ENCODE measurements around the gene MC3R. TPM values are rescaled to one million over a fixed set of nuclear protein-coding genes. Genes with fewer than 3 reads are reported as not detected.

The MC3R gene
- total and polyA plus RNA-seq, 2 donors from 2014 or later: not detected

GRCh38 chr20:56278196-56278595, 29.7 kb downstream of the MC3R start:
- Histone ChIP-seq H3K27me3 (ENCODE audit: control insufficient read depth, insufficient read depth, low read length) (no peaks in the 10 kb centered on the region), H3K36me3 (ENCODE audit: control insufficient read depth in 2 of 3, insufficient read depth in 3 of 3, low read length in 3 of 3) (no peaks in the 10 kb centered on the region), H3K4me3 (ENCODE audit: low read length in 3 of 3) (no peak overlapping the region), H3K4me1 (ENCODE audit: control insufficient read depth in 2 of 3, insufficient read depth in 2 of 3, low read depth in 1 of 3, low read length in 3 of 3) (no peaks in the 10 kb centered on the region), H3K27ac (ENCODE audit: low read depth in 2 of 2, low read length in 2 of 2) (no peak overlapping the region), H3K9ac (ENCODE audit: low read length in 3 of 3) (no peak overlapping the region), H3K9me3 (ENCODE audit: control insufficient read depth in 2 of 3, insufficient read depth in 1 of 3, low read length in 3 of 3) (peaks cover 0 to 2% (median 2%) of the 10 kb centered on the region in 3 donors)
- no peak for DNase-seq
- intact Hi-C loops (cut with DNase I): no loop called here
- FAIRE-seq: no peak
- TF ChIP-seq, protein P1, sequence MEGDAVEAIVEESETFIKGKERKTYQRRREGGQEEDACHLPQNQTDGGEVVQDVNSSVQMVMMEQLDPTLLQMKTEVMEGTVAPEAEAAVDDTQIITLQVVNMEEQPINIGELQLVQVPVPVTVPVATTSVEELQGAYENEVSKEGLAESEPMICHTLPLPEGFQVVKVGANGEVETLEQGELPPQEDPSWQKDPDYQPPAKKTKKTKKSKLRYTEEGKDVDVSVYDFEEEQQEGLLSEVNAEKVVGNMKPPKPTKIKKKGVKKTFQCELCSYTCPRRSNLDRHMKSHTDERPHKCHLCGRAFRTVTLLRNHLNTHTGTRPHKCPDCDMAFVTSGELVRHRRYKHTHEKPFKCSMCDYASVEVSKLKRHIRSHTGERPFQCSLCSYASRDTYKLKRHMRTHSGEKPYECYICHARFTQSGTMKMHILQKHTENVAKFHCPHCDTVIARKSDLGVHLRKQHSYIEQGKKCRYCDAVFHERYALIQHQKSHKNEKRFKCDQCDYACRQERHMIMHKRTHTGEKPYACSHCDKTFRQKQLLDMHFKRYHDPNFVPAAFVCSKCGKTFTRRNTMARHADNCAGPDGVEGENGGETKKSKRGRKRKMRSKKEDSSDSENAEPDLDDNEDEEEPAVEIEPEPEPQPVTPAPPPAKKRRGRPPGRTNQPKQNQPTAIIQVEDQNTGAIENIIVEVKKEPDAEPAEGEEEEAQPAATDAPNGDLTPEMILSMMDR (IDR thresholded peaks at IDR 0.05; ENCODE audit: borderline replicate concordance, extremely low read depth, insufficient read depth): no peak

- Histone ChIP-seq H3K9me3 (ENCODE audit: control insufficient read depth in 2 of 3, insufficient read depth in 1 of 3, low read length in 3 of 3) (no peaks in the 10 kb centered on the region), H3K9ac (ENCODE audit: low read length in 3 of 3) (no peak overlapping the region), H3K4me3 (ENCODE audit: low read length in 3 of 3) (no peak overlapping the region), H3K27me3 (ENCODE audit: control insufficient read depth, insufficient read depth, low read length) (no peaks in the 10 kb centered on the region), H3K4me1 (ENCODE audit: control insufficient read depth in 2 of 3, insufficient read depth in 2 of 3, low read depth in 1 of 3, low read length in 3 of 3) (no peaks in the 10 kb centered on the region), H3K36me3 (ENCODE audit: control insufficient read depth in 2 of 3, insufficient read depth in 3 of 3, low read length in 3 of 3) (no peaks in the 10 kb centered on the region), H3K27ac (ENCODE audit: low read depth in 2 of 2, low read length in 2 of 2) (no peak overlapping the region)
- intact Hi-C loops (cut with DNase I): no loop called here
- TF ChIP-seq, protein P1 (IDR thresholded peaks at IDR 0.05; ENCODE audit: borderline replicate concordance, extremely low read depth, insufficient read depth): no peak
- DNase-seq (no peak), FAIRE-seq (no peak)
Observed at GRCh38 chr20:56285496-56285895, 37.0 kb downstream of the MC3R start.

DNA sequence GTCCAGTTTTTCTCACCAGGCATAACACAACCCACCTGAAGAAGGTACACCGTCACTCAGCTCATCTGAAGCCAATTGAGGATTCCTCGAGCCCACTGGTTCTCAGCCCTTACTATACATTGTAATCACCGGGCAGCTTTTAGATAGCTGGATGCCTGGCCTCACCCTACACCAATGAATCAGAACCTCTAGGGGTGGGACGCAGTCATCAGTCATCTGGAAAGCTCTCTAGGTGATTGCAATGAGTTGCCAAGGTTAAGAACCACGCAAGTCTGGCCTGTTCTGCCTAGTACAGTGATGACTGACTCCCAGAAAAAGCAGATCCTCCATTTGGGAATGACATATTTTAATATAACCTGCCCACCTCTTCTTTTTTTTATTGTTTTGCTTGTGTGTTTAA, 41.1 kb downstream of the MC3R start:
- TF ChIP-seq, protein P1 (IDR thresholded peaks at IDR 0.05; ENCODE audit: borderline replicate concordance, extremely low read depth, insufficient read depth): no peak
- H3K9ac ChIP-seq (ENCODE audit: low read length in 3 of 3): no peak overlapping the region
- DNase-seq (no peak), FAIRE-seq (no peak)
- H3K36me3 ChIP-seq (ENCODE audit: control insufficient read depth in 2 of 3, insufficient read depth in 3 of 3, low read length in 3 of 3): no peaks in the 10 kb centered on the region
- no peaks in the 10 kb centered on the region for H3K4me1 ChIP-seq (ENCODE audit: control insufficient read depth in 2 of 3, insufficient read depth in 2 of 3, low read depth in 1 of 3, low read length in 3 of 3)
- intact Hi-C loops (cut with DNase I): no loop called here
- no peak overlapping the region for H3K4me3 ChIP-seq (ENCODE audit: low read length in 3 of 3)
- no peaks in the 10 kb centered on the region for H3K27me3 ChIP-seq (ENCODE audit: control insufficient read depth, insufficient read depth, low read length)
- no peaks in the 10 kb centered on the region for H3K9me3 ChIP-seq (ENCODE audit: control insufficient read depth in 2 of 3, insufficient read depth in 1 of 3, low read length in 3 of 3)
- no peak overlapping the region for H3K27ac ChIP-seq (ENCODE audit: low read depth in 2 of 2, low read length in 2 of 2)

DNA sequence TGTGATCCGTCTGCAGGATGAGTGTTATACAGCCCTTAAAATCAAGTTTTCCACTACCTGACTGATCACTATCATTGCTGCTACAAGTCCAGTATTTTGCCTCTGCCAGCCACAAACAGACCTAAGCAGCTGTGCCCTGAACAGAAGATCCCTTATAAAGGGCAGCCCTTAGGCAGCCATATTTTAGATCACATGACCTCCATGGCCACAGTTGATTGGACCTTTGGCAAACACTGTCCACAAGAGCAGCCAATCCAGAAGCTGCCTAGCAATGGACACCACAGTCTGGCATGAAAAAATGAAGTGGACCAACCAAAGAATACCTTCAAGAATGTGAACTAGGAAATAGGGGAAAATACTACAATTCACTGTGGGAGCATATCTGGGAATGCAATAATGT, 50.8 kb downstream of the MC3R start:
- FAIRE-seq: no peak
- no peak for DNase-seq
- Histone ChIP-seq H3K27ac (ENCODE audit: low read depth in 2 of 2, low read length in 2 of 2) (no peak overlapping the region), H3K4me1 (ENCODE audit: control insufficient read depth in 2 of 3, insufficient read depth in 2 of 3, low read depth in 1 of 3, low read length in 3 of 3) (no peaks in the 10 kb centered on the region), H3K27me3 (ENCODE audit: control insufficient read depth, insufficient read depth, low read length) (no peaks in the 10 kb centered on the region), H3K9ac (ENCODE audit: low read length in 3 of 3) (no peak overlapping the region), H3K36me3 (ENCODE audit: control insufficient read depth in 2 of 3, insufficient read depth in 3 of 3, low read length in 3 of 3) (no peaks in the 10 kb centered on the region), H3K4me3 (ENCODE audit: low read length in 3 of 3) (no peak overlapping the region), H3K9me3 (ENCODE audit: control insufficient read depth in 2 of 3, insufficient read depth in 1 of 3, low read length in 3 of 3) (no peaks in the 10 kb centered on the region)
- TF ChIP-seq, protein P1 (IDR thresholded peaks at IDR 0.05; ENCODE audit: borderline replicate concordance, extremely low read depth, insufficient read depth): no peak
- intact Hi-C loops (cut with DNase I): no loop called here

Data from kidney (tissue), 14 donors.